ENCODE measurements around the gene RAB37. TPM values are rescaled to one million over a fixed set of nuclear protein-coding genes. Genes with fewer than 3 reads are reported as not detected.

RAB37 gene
- total and polyA plus RNA-seq, 8 donors = 3.2 to 11.2 (median 10.3) TPM

DNA sequence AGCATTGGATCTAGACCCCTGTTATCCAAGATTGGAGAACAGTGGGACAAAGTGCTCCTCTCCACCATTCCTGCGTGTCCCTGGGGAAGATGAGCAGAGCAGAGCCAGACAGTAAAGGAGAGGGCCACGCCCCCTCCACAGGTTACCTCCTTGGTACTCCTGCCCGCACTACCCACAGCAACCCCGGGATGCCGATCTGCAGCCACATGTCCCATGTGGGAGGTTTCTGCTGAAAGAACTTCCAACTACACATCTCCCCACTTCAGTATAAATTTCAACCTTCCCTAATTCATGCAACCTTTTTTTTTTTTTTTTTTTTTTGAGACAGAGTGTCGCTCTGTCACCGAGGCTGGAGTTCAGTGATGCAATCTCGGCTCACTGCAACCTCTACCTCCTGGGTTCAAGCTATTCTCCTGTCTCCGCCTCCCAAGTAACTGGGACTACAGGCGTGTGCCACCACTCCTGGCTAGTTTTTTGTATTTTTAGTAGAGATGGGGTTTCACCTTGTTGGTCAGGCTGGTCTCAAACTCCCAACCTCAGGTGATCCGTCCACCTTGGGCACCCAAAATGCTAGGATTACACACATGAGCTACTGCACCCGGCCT, 2.3 kb downstream of the RAB37 start:
- H3K4me3 ChIP-seq = no peak overlapping the region
- intact Hi-C loops (cut with DNase I) = loop anchor here in 1 of 2 donors (5.0 kb wide), 1 partner anchor 82 kb away; no protein-coding TSS in a partner anchor
- ATAC-seq = no peak
- no peak for DNase-seq
- no peaks in the 10 kb centered on the region for H3K36me3 ChIP-seq
- peak overlapping the region in 1 of 2 donors; percentile 73 for H3K27ac ChIP-seq
- H3K27me3 ChIP-seq = peaks cover 21 to 60% of the 10 kb centered on the region in 2 donors
- H3K9me3 ChIP-seq = no peaks in the 10 kb centered on the region
- H3K4me1 ChIP-seq = peaks cover 8 to 90% of the 10 kb centered on the region in 2 donors
- TF ChIP-seq, protein P1, sequence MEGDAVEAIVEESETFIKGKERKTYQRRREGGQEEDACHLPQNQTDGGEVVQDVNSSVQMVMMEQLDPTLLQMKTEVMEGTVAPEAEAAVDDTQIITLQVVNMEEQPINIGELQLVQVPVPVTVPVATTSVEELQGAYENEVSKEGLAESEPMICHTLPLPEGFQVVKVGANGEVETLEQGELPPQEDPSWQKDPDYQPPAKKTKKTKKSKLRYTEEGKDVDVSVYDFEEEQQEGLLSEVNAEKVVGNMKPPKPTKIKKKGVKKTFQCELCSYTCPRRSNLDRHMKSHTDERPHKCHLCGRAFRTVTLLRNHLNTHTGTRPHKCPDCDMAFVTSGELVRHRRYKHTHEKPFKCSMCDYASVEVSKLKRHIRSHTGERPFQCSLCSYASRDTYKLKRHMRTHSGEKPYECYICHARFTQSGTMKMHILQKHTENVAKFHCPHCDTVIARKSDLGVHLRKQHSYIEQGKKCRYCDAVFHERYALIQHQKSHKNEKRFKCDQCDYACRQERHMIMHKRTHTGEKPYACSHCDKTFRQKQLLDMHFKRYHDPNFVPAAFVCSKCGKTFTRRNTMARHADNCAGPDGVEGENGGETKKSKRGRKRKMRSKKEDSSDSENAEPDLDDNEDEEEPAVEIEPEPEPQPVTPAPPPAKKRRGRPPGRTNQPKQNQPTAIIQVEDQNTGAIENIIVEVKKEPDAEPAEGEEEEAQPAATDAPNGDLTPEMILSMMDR (IDR thresholded peaks at IDR 0.05) = no peak

DNA sequence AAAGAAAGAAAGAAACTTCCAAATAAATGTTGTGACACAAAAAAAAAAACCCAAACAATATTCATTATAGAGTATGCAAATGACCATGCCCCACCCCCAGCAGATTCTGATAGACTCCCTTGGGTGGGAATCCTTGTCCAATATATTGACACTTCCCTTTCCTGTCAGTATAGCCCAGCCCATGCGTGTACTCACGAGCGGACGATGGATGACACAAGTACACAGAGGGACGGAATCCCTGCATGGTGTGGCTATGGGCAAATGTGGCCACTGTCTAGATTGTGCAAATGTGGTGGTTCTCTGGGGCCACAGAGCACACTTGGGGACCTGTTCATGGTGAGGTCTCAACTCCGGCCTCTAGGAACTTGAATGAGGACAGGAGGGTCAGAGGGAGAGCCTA, 3.1 kb downstream of the RAB37 start:
- TF ChIP-seq, protein P1 (IDR thresholded peaks at IDR 0.05) = no peak
- no peak for DNase-seq
- intact Hi-C loops (cut with DNase I) = no loop called here
- ATAC-seq = no peak
- Histone ChIP-seq H3K9me3 (no peaks in the 10 kb centered on the region), H3K27ac (peak overlapping the region in 1 of 2 donors; percentile 83), H3K4me1 (peaks cover 8 to 99% of the 10 kb centered on the region in 2 donors), H3K36me3 (no peaks in the 10 kb centered on the region), H3K27me3 (peaks cover 21 to 58% of the 10 kb centered on the region in 2 donors), H3K4me3 (no peak overlapping the region)

DNA sequence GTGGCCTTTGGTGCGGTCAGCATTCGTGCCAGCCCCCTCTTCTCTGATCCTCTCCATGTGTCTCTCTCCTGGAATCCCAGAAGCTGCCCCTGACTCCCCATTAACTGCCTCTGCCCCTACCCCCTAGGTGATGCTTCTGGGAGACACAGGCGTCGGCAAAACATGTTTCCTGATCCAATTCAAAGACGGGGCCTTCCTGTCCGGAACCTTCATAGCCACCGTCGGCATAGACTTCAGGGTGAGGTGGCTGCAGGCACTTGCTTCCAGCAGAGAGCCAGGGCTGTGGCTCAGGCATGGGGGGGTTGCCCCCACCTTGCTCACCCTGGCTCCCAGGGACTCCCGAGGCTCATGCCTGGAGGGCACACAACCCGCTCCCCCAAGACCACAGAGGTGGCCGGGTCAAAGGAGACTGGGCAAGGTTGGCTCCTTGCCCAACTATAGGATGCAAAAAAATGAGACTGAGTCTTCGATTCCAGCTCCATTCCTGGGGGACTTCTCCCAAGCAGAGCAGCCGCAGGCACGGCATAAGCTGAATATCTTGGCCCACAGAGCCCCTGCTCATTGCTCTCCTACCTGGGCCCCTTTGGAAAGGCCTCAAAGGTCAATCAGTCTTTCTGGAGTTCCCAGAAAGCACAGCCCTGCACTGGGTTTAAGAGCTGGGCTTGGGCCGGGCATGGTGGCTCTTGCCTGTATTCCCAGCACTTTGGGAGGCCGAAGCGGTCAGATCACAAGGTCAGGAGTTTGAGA, 3.8 kb downstream of the RAB37 start:
- H3K27me3 ChIP-seq = peaks cover 21 to 52% of the 10 kb centered on the region in 2 donors
- TF ChIP-seq, protein P1 (IDR thresholded peaks at IDR 0.05) = no peak
- H3K27ac ChIP-seq = peak overlapping the region in 1 of 2 donors; percentile 83
- ATAC-seq = no peak
- no peaks in the 10 kb centered on the region for H3K36me3 ChIP-seq
- no peak for DNase-seq
- H3K4me1 ChIP-seq = peaks cover 8 to 100% of the 10 kb centered on the region in 2 donors
- H3K4me3 ChIP-seq = no peak overlapping the region
- H3K9me3 ChIP-seq = no peaks in the 10 kb centered on the region
- intact Hi-C loops (cut with DNase I) = no loop called here

DNA sequence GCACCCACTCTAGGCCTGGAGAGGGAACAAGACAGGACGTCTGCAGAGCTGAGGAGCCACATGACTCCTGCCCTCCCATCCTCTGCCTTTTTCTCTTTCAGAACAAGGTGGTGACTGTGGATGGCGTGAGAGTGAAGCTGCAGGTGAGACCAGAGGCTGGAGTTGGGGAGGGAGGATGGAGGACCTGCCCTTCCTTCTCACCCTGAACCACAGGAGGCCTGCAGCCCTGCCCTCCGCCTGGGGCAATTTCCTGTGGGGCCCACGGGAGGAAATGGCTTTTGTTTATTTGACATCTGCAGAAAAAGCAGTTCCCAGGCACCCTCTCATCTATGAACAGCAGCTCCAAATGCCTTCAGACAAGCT, 5.1 kb downstream of the RAB37 start:
- peaks cover 8 to 100% of the 10 kb centered on the region in 2 donors for H3K4me1 ChIP-seq
- no peaks in the 10 kb centered on the region for H3K9me3 ChIP-seq
- intact Hi-C loops (cut with DNase I) = no loop called here
- DNase-seq (peak in 1 of 4 donors; percentile 88), ATAC-seq (no peak)
- TF ChIP-seq, protein P1 (IDR thresholded peaks at IDR 0.05) = no peak
- H3K36me3 ChIP-seq = no peaks in the 10 kb centered on the region
- peaks cover 12 to 39% of the 10 kb centered on the region in 2 donors for H3K27me3 ChIP-seq
- H3K27ac ChIP-seq = peak overlapping the region in 1 of 2 donors; percentile 83
- no peak overlapping the region for H3K4me3 ChIP-seq

DNA sequence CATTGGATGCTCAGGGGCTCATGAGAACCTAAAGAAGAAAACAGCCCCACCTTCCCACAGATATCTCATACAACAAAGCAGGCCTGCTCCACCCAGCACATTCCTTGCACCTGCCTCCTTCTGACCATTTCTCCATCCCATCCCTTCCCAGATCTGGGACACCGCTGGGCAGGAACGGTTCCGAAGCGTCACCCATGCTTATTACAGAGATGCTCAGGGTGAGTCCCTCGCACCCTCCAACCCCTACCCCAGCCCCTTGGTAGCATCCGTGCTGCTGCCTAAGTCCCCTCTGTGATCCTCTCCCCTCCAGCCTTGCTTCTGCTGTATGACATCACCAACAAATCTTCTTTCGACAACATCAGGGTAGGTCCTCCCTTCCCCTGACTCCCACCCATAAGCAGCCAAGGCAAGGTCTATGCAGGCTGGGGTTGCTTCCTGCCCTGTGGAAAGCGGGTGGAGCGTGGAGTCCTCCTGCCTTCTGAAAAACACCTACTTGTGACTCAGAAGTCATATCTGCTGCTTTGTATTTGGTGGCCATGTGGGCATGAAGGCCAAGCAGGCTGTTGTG, 6.0 kb downstream of the RAB37 start:
- Histone ChIP-seq H3K36me3 (no peaks in the 10 kb centered on the region), H3K9me3 (no peaks in the 10 kb centered on the region), H3K27me3 (peaks cover 6 to 30% of the 10 kb centered on the region in 2 donors), H3K4me3 (no peak overlapping the region), H3K27ac (peak overlapping the region in 1 of 2 donors; percentile 83), H3K4me1 (peaks cover 13 to 100% of the 10 kb centered on the region in 2 donors)
- DNase-seq (no peak), ATAC-seq (no peak)
- intact Hi-C loops (cut with DNase I) = no loop called here
- TF ChIP-seq, protein P1 (IDR thresholded peaks at IDR 0.05) = no peak
